Activated effector memory CD4-positive, alpha-beta T cell treated with anti-CD3 and anti-CD28 coated beads, Interleukin-2, amount 50 U/mL, for 16 hours (primary cell): Measurements from ENCODE around the gene GCK.
"Not testable (repeated sequence)": the region's sequence is repeated elsewhere in the genome, so short reads cannot be mapped to it uniquely, and the experiment has no call there.

ENCODE experiments used
- DNase-seq: peaks from one replicate; pipeline ENCODE4 v3.0.0-alpha.2; 2020

The GCK gene

DNA sequence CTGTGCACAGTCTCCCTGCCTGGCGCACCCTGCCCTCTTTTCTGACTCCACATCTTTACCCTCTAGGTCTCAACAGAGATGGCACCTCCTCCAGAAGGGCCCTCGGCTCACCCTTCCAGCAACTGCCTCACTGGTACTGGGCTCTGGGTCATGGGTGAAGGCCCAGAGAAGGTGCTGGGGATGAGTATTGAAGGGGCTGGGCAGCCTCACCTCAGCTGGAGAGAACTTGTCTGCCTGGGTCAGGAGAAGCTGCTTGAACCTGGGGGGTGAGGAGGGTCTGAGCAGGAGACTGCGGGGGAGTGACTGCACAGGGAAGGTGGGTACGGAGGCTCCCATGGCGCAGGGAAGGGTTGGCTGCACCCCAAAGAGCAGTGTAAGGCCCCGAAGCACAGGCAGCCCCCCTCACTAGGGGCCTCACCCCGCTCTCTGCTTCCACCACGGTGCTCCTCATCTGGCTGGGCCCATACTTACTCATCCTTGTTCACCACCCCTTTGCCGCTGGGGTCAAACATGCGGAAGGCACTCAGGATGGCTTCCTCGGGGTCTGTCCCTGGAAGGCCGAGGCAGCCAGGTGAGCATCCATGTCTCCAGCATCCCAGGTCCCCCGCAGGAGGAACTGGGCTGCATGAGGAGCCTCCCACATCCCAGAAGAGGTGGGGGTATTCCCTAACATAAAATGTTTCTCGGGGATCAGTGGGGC is 49.8 kb downstream of the GCK start:
- DNase-seq, result no peak

DNA sequence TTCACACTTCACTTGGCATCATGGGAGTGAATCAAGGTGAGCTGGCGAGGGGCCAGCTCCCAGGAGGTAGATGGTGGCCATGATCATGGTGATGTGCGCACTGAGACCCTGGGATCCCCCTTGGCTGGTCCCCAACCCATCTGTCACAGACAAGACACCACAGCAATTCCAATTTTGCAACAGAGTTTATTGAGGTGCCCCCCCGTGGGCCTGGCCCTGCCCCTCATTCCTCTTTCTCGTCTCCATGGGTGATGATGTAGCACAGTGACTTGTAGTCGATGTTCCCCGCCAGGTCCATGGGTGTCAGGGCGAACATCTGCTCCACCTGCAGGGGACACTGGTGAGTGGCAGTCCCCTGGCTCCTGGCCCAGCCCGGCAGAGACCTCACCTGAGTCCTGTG is 50.5 kb downstream of the GCK start:
- DNase-seq, result no peak

DNA sequence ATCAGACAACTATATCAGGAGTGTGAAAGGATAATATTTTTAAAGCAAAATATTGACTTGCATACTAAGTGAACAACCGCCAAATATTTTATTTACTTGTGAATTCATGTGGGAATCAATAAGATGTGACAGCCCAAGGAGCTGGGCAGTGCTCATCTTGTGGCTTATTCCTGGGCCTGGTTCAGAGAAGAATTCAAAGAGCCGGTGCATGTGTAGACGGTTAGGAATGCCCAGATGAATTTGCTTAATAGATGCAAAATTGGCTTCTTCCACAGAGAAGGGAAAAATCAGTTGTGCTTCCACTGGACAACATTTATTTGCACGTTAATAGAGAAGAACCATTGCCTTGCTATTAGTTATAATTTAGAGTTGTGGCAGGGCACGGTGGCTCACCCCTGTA is 52.5 kb downstream of the GCK start:
- DNase-seq, result no peak

GRCh38 chr7:44134943-44135628 is 54.2 kb downstream of the GCK start:
- no peak for DNase-seq

- DNase-seq, result no peak
Observed at GRCh38 chr7:44133295-44133694, 55.9 kb downstream of the GCK start.

DNA sequence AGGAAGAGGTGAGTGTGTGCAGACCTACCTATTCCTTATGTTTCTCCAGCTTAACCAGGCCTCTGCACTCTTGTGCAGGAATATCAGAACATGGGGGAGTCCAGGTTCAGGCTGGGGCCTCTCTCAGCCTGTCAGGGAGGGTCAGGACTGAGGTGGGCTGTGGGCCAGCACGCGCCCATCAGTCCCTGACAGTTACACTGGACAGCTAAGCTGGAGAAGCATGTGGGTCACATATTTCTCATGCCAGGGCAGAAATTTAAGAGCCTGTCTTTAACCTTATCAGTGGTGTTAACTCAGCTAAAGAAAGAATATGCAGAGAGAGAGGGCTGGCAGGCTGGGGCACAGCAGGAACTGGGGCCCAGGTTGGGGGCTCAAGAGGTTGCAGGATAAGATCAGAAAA is 57.2 kb downstream of the GCK start:
- no peak for DNase-seq

GRCh38 chr7:44131173-44132029 is 57.8 kb downstream of the GCK start:
- no peak for DNase-seq

DNA sequence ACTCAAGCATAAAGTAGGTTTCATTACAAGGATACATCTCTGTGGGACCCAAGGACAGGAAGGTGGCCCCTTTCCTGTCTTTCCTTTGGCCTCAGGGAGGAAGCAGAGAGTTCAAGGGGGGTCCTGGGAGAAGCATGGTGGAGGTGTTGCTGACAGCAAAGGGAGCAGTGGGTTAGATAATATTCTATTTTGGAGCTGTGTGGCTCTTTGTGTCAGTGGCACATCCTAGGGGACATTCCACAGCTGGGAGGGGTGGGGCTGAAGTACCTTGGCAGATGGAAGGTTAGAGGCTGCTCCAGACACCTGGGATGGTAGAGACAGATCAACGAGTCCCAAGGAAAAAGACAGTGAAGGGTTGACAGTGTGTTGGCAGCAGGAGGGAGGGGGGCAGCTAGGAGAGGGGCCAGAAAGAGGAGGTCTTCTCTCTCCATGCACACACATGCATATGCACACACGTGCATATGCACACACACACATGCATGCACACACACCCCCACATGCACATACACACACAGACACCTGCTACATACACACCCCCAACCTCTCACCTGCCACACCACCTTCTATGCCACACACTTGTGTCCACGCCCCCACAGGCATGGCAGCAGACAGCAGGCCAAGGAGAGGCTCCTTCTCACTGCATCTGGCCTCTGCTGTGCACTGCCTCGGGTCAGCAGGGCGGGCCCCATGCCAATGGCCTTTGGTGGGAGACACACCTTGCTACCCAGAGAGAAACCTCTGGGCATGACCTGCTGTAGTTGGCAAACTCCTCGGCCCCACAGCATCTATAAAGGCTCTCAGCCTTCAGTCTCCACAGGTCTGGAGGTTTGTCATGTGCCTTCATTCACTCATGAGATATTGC is 60.3 kb downstream of the GCK start:
- no peak for DNase-seq

- DNase-seq, result no peak
Observed at GRCh38 chr7:44127161-44127560, 62.1 kb downstream of the GCK start.

GRCh38 chr7:44126574-44126973 is 62.7 kb downstream of the GCK start:
- DNase-seq, result not testable (repeated sequence)

DNA sequence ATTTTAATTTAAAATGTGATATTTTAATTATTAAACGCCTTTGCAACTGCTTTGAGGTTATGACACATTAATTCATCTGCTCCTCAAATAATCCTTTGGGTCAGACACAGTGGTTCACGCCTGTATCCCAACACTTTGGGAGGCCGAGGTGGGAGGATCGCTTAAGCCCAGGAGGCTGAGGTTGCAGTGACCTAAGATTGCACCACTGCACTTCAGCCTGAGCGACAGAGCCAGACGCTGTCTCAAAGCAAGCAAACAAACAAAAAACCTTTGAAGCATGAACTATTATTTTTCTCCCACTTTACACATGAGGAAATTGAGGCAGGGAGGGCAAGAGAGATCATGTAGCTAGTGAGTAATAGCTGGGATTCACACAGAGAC is 64.4 kb downstream of the GCK start:
- DNase-seq, result no peak

DNA sequence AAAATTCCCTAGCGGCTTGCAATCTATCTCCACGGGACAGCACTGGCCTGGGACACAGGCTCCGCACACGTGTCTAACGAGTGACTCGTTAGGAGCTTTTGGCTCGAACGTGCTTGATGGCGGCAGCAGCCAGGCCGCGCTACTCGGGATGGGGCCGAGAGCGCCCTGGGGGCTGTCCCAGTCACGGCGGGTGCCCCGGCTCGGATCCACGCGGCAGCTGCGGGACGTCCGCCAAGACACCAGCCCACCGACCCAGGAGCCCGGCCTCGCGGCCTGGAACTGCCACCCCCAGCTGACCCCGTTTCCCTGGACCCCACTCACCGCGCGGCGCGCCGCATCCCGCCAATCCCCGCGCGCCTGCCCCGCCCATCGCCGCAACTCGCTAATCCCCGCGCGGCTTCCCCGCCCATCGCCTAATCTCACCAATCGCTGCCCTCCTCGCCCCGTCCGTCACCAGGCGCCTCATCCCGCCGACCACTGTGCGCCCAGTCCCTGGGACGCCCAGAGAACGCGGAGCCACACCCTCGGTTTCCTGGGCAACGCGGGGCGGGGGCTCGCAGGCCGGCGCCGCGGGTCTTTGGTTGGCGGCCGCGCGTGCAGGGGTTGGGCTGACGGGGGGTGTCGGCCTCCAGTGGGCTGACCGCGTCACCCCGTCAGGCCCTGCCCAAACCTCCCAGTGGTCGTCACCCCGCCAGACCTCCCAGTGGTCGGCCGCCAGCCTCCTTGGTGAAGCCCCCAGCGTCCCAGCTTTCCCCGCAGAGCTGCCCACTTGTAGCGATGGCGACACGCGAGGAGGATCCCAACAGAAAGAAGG is 65.8 kb downstream of the GCK start, which contains the start of gene POLD2:
Gene POLD2 (minus strand): TSS at position 359 of the 814 bp plus-strand sequence. CDS start 1,495 bp downstream, outside the sequence.
- peak; percentile 99 for DNase-seq

GRCh38 chr7:44122529-44122928 is 66.7 kb downstream of the GCK start:
- DNase-seq, result no peak

DNA sequence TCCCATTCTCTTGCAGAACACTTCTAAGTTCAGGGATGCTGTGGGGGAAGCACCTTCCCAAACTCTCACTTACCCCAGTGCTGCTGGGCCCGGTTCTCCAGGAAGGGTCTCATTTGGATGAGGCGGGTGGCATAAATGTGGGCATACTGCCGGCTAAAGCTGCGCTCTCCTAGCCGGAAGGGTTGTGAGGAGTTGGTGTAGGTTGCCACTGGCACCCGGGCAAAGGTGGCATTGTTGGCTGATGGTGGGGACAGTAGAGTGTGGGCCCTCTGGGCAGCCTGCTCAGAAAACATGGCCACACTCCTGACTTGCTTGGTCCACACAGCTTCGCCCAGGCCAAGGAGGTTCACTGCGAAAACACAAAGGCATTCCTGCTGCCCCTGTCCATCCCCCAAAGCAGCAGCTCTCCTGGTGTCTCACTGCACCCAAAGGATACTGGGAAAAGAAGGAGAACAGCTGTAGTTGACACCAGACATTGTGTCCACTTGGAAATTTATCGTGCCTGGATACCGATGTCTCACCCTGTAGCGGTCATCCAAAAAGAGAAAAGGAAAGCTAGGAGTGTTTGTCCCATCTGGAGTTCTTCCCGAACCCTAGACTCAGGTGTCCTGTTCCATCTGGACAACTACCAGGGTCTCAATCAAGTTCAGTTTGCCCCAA is 67.3 kb downstream of the GCK start:
- DNase-seq, result no peak

DNA sequence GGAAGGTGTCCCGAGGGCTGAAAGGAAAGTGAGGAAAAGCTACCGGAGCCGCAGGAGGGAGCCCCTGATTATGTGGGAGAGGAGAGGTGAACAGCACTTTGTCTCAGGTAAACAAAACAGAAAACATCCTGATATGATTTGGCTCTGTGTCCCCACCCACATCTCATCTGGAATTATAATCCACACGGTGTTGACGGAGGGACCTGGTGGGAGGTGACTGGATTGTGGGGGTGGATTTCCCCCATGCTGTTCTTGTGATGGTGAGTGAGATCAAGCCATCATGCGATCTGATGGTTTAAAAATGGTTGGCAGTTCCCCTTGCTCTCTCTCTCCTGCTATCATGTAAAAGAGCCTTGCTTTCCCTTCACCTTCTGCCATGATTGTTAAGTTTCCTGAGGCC is 68.8 kb downstream of the GCK start:
- DNase-seq, result no peak

DNA sequence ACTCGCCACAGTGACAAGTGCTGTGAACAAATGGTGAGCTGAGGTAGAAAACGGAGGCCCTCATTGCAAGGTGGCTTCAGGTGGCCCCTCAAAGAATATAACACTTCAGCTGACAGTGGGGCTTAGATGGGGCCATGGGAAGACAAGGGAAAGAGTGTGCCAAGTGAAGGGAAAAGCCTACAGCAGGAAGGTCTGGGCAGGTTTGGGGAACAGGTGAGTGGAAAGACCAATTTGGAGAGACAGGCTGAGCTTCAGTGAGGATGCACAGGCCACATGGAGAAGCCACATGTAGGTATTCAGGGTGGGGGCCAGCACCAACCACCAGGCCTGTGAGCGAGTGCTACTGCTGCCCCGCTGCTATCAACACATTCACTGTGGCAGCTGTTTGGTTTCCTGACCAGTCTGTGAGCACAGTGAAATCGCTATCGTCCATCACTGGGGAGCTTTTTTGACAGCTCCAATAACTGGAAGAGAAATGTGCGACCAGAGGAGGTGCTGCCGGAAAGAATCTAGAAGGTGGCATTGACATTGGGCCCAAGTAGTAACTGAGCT is 69.3 kb downstream of the GCK start:
- no peak for DNase-seq

DNA sequence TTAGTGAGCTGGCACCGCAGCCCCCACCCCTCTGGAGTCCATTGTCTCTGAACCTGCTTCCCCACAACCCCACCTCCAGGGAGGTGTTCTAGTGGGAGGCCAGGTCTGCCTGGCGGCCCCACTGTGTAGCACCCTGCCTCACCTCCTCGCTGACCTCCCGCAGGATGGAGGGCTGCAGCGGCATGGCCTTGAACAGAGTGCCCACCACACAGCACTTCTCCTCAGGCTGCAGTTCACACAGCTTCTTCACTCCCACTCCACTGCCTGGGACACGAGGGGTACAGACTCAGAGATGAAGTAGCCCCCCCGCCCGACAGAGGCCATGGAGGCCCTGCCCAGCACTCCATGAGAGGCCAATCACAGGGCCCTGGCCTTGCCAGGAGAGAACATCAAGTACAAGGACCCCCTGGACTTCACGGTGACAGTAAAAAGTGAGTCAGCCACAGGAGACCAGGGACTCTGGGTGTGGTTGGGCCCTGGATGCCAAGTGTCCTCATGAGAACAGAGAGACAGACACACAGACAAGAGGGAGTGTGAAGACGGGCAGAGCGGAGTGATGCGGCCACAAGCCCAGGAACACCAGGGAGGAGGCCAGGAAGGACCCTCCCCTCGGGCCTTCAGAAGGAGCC is 71.3 kb downstream of the GCK start:
- no peak for DNase-seq

- DNase-seq, result no peak
Observed at GRCh38 chr7:44116789-44117666, 72.2 kb downstream of the GCK start.

- DNase-seq, result no peak
Observed at GRCh38 chr7:44116087-44116788, 73.0 kb downstream of the GCK start.
